ENCODE data around the gene CRELD2.

Gene CRELD2

DNA sequence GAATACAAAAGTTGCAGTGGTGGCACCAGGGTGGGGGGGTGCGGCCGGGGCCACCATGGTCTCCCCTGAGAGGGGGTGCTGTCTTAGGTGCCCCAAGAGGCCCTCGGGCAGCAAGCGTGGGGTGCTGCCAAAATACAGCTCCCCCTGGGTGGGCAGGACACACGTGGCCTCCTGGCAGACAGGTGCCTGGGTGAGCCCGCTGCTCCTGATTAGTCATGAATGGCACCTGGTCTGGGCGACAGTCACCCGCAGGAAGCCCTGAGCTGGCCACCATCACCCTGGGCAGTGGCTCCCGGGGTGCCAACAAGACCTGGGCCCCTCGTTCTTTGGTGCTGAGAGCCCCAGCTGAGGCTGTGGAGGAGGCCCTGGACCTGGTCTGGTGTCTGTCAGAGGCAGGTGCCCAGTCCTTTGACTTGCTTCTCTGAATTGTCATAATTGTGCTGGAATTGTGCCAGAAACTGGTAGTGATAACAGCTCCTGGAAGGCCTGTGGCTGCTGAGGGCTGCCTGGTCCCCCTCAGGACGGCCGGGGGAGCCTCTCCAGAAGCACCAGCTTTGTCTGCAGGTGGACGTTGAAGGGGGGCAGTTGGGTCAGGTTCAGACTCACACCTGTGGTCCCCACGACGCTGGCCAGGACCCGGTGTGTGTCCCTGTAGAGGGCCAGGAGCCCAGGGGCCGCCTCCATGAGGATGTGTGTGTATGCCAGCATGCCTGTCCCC, 15.0 kb upstream of the CRELD2 start:
- no peak overlapping the region for H3K4me3 ChIP-seq (ENCODE audit: low read length)
- H3K9me3 ChIP-seq (ENCODE audit: control insufficient read depth, insufficient read depth, low read length), result no peaks in the 10 kb centered on the region
- no peaks in the 10 kb centered on the region for H3K27me3 ChIP-seq (ENCODE audit: control insufficient read depth, insufficient read depth, low read length)
- no peaks in the 10 kb centered on the region for H3K4me1 ChIP-seq (ENCODE audit: control insufficient read depth, insufficient read depth, low read length)
- DNase-seq (ENCODE audit: low read depth, low spot score), result no peak
- peaks cover 11% of the 10 kb centered on the region for H3K36me3 ChIP-seq (ENCODE audit: control insufficient read depth, insufficient read depth, low read length)
- no peak overlapping the region for H3K27ac ChIP-seq (ENCODE audit: low read length)
- no CpG with 5 or more reads among the region's 17 CpGs for WGBS (ENCODE audit: insufficient coverage, insufficient read length)

DNA sequence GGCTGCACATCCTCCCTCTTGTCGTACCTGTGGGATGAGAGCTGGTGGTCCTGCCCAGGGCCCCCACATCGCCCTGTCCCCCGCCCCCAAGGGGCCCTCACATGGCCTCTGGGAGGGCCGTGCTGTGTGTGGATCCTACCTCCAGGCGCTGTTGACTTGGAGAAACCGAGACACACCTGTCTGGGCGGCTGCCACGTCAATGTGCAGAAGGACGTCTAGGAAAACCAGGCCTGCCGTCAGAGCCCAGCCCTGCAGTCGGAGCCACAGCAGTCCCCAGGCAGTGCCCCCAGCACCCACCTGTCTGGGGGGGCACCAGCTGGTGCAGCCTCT, 14.4 kb upstream of the CRELD2 start:
- Histone ChIP-seq H3K27ac (ENCODE audit: low read length) (no peak overlapping the region), H3K4me1 (ENCODE audit: control insufficient read depth, insufficient read depth, low read length) (no peaks in the 10 kb centered on the region), H3K9me3 (ENCODE audit: control insufficient read depth, insufficient read depth, low read length) (no peaks in the 10 kb centered on the region), H3K36me3 (ENCODE audit: control insufficient read depth, insufficient read depth, low read length) (peaks cover 11% of the 10 kb centered on the region), H3K27me3 (ENCODE audit: control insufficient read depth, insufficient read depth, low read length) (no peaks in the 10 kb centered on the region), H3K4me3 (ENCODE audit: low read length) (no peak overlapping the region)
- DNase-seq (ENCODE audit: low read depth, low spot score), result no peak
- no CpG with 5 or more reads among the region's 11 CpGs for WGBS (ENCODE audit: insufficient coverage, insufficient read length)

DNA sequence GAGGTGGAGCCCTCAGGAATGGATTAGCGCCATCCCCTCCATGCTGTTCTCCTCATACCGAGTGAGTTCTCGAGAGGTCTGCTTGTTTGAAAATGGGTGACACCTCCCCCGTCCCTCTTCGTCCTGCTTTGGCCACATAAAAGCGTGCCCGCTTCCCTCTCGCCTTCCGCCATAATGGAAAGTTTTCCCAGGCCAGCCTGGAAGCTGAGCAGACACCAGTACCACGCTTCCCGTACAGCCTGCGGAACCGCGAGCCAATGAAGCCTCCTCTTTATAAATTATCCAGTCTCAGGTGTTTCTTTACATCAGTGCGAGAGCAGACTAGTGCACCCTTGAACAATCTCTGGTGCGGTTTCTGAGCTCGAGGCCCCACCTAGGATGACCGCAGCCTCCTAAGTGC, 13.0 kb upstream of the CRELD2 start:
- Histone ChIP-seq H3K27me3 (ENCODE audit: control insufficient read depth, insufficient read depth, low read length) (no peaks in the 10 kb centered on the region), H3K4me3 (ENCODE audit: low read length) (no peak overlapping the region), H3K27ac (ENCODE audit: low read length) (no peak overlapping the region), H3K9me3 (ENCODE audit: control insufficient read depth, insufficient read depth, low read length) (no peaks in the 10 kb centered on the region), H3K4me1 (ENCODE audit: control insufficient read depth, insufficient read depth, low read length) (no peaks in the 10 kb centered on the region), H3K36me3 (ENCODE audit: control insufficient read depth, insufficient read depth, low read length) (peaks cover 11% of the 10 kb centered on the region)
- no peak for DNase-seq (ENCODE audit: low read depth, low spot score)
- no CpG with 5 or more reads among the region's 18 CpGs for WGBS (ENCODE audit: insufficient coverage, insufficient read length)

DNA sequence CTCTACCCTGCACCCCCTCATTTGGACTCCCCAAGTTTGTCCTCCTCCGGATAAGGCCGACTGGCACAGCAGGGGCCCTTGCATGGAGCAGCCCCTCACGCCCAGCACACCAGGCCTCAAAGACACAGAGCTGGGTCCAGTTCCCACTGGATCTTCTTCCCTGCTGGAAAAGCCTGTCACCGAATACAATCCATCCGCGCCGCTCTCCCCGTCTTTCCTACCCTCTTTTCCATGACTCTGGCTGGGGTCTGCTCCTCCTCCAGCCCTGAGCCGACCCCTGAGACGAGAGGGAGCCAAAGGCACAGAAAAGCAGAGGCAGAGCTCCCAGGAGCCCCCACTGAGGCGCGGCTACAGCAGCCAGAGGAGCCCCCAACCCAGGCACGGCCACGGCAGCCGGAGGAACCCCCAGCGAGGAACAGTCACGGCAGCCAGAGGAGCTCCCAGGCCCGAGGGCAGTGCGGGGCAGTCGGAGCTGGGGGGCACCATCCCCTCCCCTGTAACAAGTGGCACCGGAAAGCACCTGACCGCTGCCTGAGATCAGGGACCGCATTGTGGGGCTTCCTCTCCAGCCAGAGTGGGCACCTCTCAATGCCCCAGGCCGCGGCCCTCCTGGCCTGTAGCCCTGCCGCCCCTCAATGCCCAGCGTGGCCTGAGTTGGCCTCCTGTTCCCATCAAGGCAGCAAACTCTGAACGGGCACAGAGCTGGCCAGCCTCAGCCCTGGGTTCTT, 12.2 kb upstream of the CRELD2 start:
- Histone ChIP-seq H3K4me3 (ENCODE audit: low read length) (no peak overlapping the region), H3K27ac (ENCODE audit: low read length) (no peak overlapping the region), H3K27me3 (ENCODE audit: control insufficient read depth, insufficient read depth, low read length) (no peaks in the 10 kb centered on the region), H3K36me3 (ENCODE audit: control insufficient read depth, insufficient read depth, low read length) (peaks cover 11% of the 10 kb centered on the region), H3K9me3 (ENCODE audit: control insufficient read depth, insufficient read depth, low read length) (no peaks in the 10 kb centered on the region), H3K4me1 (ENCODE audit: control insufficient read depth, insufficient read depth, low read length) (no peaks in the 10 kb centered on the region)
- DNase-seq (ENCODE audit: low read depth, low spot score), result no peak
- WGBS (ENCODE audit: insufficient coverage, insufficient read length), result no CpG with 5 or more reads among the region's 28 CpGs

DNA sequence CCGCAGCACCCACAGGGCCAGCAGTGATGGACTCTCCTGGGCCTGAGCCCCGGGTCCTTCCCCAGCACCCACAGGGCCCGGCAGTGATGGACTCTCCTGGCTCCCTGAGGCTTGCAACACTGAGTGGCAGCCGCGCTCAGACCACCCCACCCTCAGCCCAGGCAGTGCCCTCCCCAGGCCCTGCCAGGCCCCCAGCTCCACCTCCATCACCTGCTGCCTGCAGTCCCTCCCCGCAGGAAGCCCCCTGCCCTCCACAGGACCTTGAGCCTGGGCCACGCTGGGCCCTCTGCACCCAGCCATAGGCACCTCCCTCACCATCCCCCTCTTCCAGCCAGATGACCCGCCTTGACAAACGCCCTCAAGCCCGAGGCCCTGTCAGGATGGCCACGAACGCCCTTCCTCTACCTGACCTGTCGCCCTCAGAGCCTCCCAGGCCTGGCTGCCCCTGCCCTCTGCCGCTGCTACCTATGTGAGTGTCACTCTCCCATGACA, 11.6 kb upstream of the CRELD2 start:
- Histone ChIP-seq H3K27me3 (ENCODE audit: control insufficient read depth, insufficient read depth, low read length) (no peaks in the 10 kb centered on the region), H3K4me1 (ENCODE audit: control insufficient read depth, insufficient read depth, low read length) (no peaks in the 10 kb centered on the region), H3K27ac (ENCODE audit: low read length) (no peak overlapping the region), H3K36me3 (ENCODE audit: control insufficient read depth, insufficient read depth, low read length) (peaks cover 6% of the 10 kb centered on the region), H3K9me3 (ENCODE audit: control insufficient read depth, insufficient read depth, low read length) (no peaks in the 10 kb centered on the region), H3K4me3 (ENCODE audit: low read length) (no peak overlapping the region)
- no peak for DNase-seq (ENCODE audit: low read depth, low spot score)
- no CpG with 5 or more reads among the region's 14 CpGs for WGBS (ENCODE audit: insufficient coverage, insufficient read length)

DNA sequence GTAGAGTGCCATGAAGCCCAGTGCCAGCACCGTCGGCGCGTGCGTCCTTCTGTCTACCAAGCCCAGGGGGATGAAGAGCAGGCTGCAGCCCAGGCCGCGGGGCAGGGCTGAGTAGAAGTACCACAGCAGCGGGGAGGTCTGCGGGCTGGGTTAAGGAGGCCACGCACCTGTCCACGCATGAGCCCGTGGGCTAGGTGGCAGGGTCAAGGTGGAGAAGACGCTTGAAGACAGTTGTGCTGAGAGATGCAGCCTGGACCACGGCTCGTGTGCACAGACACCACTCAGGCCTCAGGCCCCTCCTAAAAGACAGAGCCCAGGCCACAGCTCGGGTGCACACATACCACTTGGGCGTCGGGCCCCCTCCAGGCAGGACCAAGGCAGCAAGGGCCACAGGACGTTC, 10.6 kb upstream of the CRELD2 start:
- no peak overlapping the region for H3K27ac ChIP-seq (ENCODE audit: low read length)
- no CpG with 5 or more reads among the region's 19 CpGs for WGBS (ENCODE audit: insufficient coverage, insufficient read length)
- no peak overlapping the region for H3K4me3 ChIP-seq (ENCODE audit: low read length)
- no peaks in the 10 kb centered on the region for H3K9me3 ChIP-seq (ENCODE audit: control insufficient read depth, insufficient read depth, low read length)
- H3K36me3 ChIP-seq (ENCODE audit: control insufficient read depth, insufficient read depth, low read length), result peaks cover 1% of the 10 kb centered on the region; the same call in 1 of the 2 replicates
- no peaks in the 10 kb centered on the region for H3K4me1 ChIP-seq (ENCODE audit: control insufficient read depth, insufficient read depth, low read length)
- no peak for DNase-seq (ENCODE audit: low read depth, low spot score)
- no peaks in the 10 kb centered on the region for H3K27me3 ChIP-seq (ENCODE audit: control insufficient read depth, insufficient read depth, low read length)

DNA sequence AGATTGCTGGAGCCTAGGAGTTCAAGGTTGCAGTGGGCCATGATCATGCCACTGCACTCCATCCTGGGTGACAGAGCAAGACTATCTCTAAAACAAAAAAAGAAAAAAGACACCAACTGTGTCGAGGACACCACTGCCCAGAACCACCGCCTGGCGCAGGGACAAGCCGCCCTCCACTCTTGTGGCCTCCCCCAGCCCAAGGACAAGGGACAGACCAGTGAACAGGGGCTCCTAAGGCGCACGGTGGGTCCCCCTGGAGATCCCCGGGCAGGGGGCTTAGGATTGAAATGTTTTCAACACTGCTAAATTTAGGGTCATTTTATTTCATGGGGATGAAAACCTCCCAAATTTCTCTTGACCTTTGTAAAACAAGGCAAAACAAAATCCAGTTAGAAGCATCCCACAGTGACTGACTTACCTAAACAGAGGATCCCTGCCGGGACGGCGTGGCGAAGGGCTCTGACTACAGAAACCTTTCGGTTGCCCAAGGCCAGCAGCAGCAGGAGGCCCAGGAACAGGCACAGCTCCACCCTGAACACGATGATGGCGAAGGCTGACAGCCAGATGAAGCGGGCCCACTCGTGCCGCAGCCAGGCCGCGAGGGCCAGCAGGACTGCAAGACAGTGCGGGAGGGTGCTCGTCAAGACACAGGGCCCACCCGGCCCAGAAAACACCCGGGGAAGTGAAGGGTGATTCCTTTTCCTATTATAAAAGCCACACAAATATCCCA, 8.8 kb upstream of the CRELD2 start:
- Histone ChIP-seq H3K36me3 (ENCODE audit: control insufficient read depth, insufficient read depth, low read length) (peaks cover 5% of the 10 kb centered on the region; the same call in 1 of the 2 replicates), H3K4me1 (ENCODE audit: control insufficient read depth, insufficient read depth, low read length) (no peaks in the 10 kb centered on the region), H3K27ac (ENCODE audit: low read length) (no peak overlapping the region), H3K4me3 (ENCODE audit: low read length) (no peak overlapping the region), H3K9me3 (ENCODE audit: control insufficient read depth, insufficient read depth, low read length) (no peaks in the 10 kb centered on the region), H3K27me3 (ENCODE audit: control insufficient read depth, insufficient read depth, low read length) (no peaks in the 10 kb centered on the region)
- no CpG with 5 or more reads among the region's 23 CpGs for WGBS (ENCODE audit: insufficient coverage, insufficient read length)
- no peak for DNase-seq (ENCODE audit: low read depth, low spot score)

DNA sequence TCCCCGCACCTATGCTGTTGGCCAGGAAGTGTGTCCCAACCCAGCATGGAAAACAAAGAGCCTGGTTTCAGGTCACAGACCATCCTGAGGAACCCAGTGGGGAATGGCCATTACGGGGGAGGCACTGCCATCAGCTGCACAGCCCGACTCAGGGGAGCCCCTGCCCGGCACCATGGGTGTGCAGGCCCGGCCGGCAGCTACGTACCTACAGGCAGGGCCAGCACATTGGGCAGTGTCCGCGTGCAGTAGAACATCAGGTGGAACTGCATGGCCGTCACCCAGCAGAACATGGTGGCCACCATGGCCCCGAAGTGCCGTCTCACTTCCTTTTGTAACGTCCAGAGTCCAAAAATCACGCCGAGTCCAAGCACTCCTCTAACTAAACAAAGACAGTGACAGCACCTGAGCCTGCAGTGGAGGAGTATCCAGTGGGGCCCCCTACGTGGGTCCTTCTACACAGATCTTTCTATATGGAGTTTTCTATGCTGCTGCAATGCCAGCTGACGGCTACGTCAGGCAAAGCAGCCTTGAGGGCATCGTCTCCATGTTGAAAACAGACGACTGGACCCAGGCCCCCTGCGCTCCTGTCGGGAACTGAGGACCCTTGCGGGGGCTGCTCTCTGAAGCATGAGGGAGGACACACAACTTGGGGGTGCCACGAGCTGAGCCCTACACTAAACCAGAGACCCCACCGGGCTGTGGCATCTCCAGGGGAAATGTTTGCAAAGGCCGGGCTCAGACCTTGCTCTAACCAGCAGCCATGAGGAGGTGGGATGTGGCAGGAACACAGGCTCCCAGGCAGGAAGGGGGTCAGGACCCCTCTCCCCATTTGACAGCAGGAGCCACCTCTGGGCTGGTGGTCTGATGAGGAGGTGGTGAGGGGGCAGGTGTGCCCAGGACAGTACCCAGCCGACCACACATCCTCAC, 7.9 kb upstream of the CRELD2 start:
- WGBS (ENCODE audit: insufficient coverage, insufficient read length), result no CpG with 5 or more reads among the region's 27 CpGs

DNA sequence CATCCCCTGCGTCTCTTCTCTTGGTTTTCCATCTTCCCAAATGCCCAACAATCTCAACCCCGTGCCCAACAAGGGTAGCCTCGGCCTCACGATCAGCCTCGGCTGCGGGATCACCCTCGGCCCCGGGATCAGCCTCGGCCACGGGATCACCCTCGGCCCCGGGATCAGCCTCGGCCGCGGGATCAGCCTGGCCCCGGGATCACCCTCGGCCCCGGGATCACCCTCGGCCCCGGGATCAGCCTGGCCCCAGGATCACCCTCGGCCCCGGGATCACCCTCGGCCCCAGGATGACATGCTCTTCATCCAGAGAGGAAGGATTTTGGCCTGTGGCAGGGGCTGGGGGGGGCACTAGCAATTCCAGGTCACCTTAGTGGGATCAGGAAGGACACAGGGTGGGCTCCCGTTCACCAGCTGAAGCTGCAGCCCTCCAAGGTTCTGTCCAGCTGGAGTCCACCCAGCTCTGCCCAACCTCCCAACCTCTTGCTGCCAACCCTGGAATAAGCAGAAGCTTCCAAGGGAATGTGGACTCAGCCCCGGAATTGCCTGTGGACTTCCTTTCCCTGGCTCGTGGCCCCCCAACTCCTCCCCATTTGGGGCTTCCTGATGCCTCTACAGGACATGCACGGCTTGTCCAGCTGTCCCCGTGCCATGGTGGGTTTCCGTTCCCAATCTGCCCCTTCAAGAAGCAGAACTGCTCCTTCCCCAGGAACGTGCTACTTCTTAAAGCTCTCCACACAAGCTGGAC, 6.4 kb upstream of the CRELD2 start:
- Histone ChIP-seq H3K4me3 (ENCODE audit: low read length) (no peak overlapping the region), H3K27me3 (ENCODE audit: control insufficient read depth, insufficient read depth, low read length) (no peaks in the 10 kb centered on the region), H3K9me3 (ENCODE audit: control insufficient read depth, insufficient read depth, low read length) (no peaks in the 10 kb centered on the region), H3K36me3 (ENCODE audit: control insufficient read depth, insufficient read depth, low read length) (peaks cover 5% of the 10 kb centered on the region; the same call in 1 of the 2 replicates), H3K27ac (ENCODE audit: low read length) (no peak overlapping the region), H3K4me1 (ENCODE audit: control insufficient read depth, insufficient read depth, low read length) (no peaks in the 10 kb centered on the region)
- no peak for DNase-seq (ENCODE audit: low read depth, low spot score)
- WGBS (ENCODE audit: insufficient coverage, insufficient read length), result no CpG with 5 or more reads among the region's 30 CpGs

More for the DNA sequence above, 7.9 kb upstream of the CRELD2 start:
- Histone ChIP-seq H3K4me3 (ENCODE audit: low read length) (no peak overlapping the region), H3K9me3 (ENCODE audit: control insufficient read depth, insufficient read depth, low read length) (no peaks in the 10 kb centered on the region), H3K4me1 (ENCODE audit: control insufficient read depth, insufficient read depth, low read length) (no peaks in the 10 kb centered on the region), H3K27me3 (ENCODE audit: control insufficient read depth, insufficient read depth, low read length) (no peaks in the 10 kb centered on the region), H3K36me3 (ENCODE audit: control insufficient read depth, insufficient read depth, low read length) (peaks cover 5% of the 10 kb centered on the region; the same call in 1 of the 2 replicates), H3K27ac (ENCODE audit: low read length) (no peak overlapping the region)
- DNase-seq (ENCODE audit: low read depth, low spot score), result no peak
